Endothelial cell of umbilical vein (primary cell): Measurements from ENCODE around the gene TMEM132E. TPM values are rescaled to one million over a fixed set of nuclear protein-coding genes. Genes with fewer than 3 reads are reported as not detected.

Experiments used
- BruUV-seq: library from RNA; stranded (reverse); fragments of 400-500 nt; replicated peaks from 2 replicates; lab custom pipeline; 2021; lab: Mats Ljungman, UMichigan
- CTCF ChIA-PET: fragments of 300-600, 350-600 bp; sonication (Branson Sonifier 250); formaldehyde crosslinking; loops from one replicate; lab custom pipeline; 2021; ENCODE audit warnings: antibody characterized with exemption, inconsistent platforms; lab: Charles Lee
- POLR2A ChIA-PET: fragments of 300-600, 350-600 bp; sonication (Branson Sonifier 250); formaldehyde crosslinking; loops from one replicate; lab custom pipeline; 2021; ENCODE audit warnings: antibody characterized with exemption, inconsistent platforms; lab: Charles Lee
- DNase-seq: peaks from one replicate; pipeline ENCODE4 v3.0.0-alpha.2; 2011; ENCODE audit warnings: low read depth, low spot score
- FAIRE-seq: peaks from 2 replicates; lab custom pipeline; 2011; peaks lifted over from hg19 to GRCh38; lab: Jason Lieb, UNC
- H2AFZ ChIP-seq: 2 replicates; pipeline ENCODE4 v1.6.0; 2012; ENCODE audit warnings: low read depth, low read length, control low read depth, inconsistent platforms
- H3K27ac ChIP-seq: 2 replicates; pipeline ENCODE4 v1.5.1; 2011; ENCODE audit warnings: low read depth, mild to moderate bottlenecking, control low read depth, low read length, moderate library complexity; ENCODE audit not compliant: insufficient read depth
- H3K27me3 ChIP-seq, 2 experiments: 2 replicates each; pipeline versions ENCODE4 v1.6.0 to v1.6.1; 2011; ENCODE audit warnings: low read length in 2 of 2, mixed read lengths in 1 of 2; ENCODE audit not compliant: control insufficient read depth in 2 of 2, insufficient read depth in 2 of 2
- H3K36me3 ChIP-seq, 2 experiments: 2 replicates in 1 of 2; 3 replicates in 1 of 2; pipeline ENCODE4 v1.5.1; 2011; ENCODE audit warnings: low read length in 2 of 2, mild to moderate bottlenecking in 1 of 2, moderate library complexity in 1 of 2; ENCODE audit not compliant: control insufficient read depth in 2 of 2, insufficient read depth in 2 of 2; ENCODE audit errors: extremely low read depth in 1 of 2
- H3K4me1 ChIP-seq: 3 replicates; pipeline ENCODE4 v1.5.1; 2011; ENCODE audit warnings: mild to moderate bottlenecking, low read length; ENCODE audit not compliant: control insufficient read depth, insufficient read depth; ENCODE audit errors: extremely low read depth
- H3K4me2 ChIP-seq: 2 replicates; pipeline ENCODE4 v1.6.1; 2011; ENCODE audit warnings: low read length, control low read depth, mixed read lengths; ENCODE audit not compliant: insufficient read depth
- H3K4me3 ChIP-seq, 3 experiments: fragments of 200-600 bp in 1 of 3; sonication (generic), shearing (Covaris generic) in 1 of 3; replicated peaks in 1 of 3; 2 replicates each; pipeline ENCODE4 v1.5.1; 2011 to 2016; ENCODE audit warnings: control low read depth in 3 of 3, low read length in 3 of 3, mild to moderate bottlenecking in 2 of 3, inconsistent platforms in 1 of 3, low read depth in 1 of 3, moderate library complexity in 1 of 3; ENCODE audit not compliant: insufficient read depth in 1 of 3
- H3K79me2 ChIP-seq: 2 replicates; pipeline ENCODE4 v1.6.0; 2012; ENCODE audit warnings: low read length, inconsistent platforms; ENCODE audit not compliant: control insufficient read depth, insufficient read depth
- H3K9ac ChIP-seq: replicated peaks from 2 replicates; pipeline ENCODE3; 2011; ENCODE audit warnings: low read length, control low read depth; ENCODE audit not compliant: insufficient read depth; ENCODE audit errors: extremely low read depth
- H3K9me1 ChIP-seq: replicated peaks from 3 replicates; pipeline ENCODE4 v1.6.0; 2011; ENCODE audit warnings: mild to moderate bottlenecking, low read length; ENCODE audit not compliant: control insufficient read depth, insufficient read depth; ENCODE audit errors: extremely low read depth
- H3K9me3 ChIP-seq: replicated peaks from 2 replicates; pipeline ENCODE4 v1.5.1; 2012; ENCODE audit warnings: low read length, inconsistent platforms; ENCODE audit not compliant: control insufficient read depth, insufficient read depth
- H4K20me1 ChIP-seq: replicated peaks from 2 replicates; pipeline ENCODE3; 2011; ENCODE audit warnings: mild to moderate bottlenecking, low read length; ENCODE audit not compliant: control insufficient read depth, insufficient read depth; ENCODE audit errors: extremely low read depth
- CTCF ChIP-seq, 2 donors: IDR thresholded peaks; 1 replicate in 1 of 2; 2 replicates in 1 of 2; pipeline ENCODE4 v1.5.1; 2011; ENCODE audit warnings: low read length in 2 of 2, mild to moderate bottlenecking in 2 of 2, moderate library complexity in 2 of 2, control low read depth in 1 of 2, inconsistent platforms in 1 of 2, low read depth in 1 of 2; ENCODE audit not compliant: insufficient read depth in 1 of 2; ENCODE audit errors: extremely low read depth in 1 of 2
- EZH2 ChIP-seq: IDR thresholded peaks from 2 replicates; pipeline ENCODE4 v1.6.1; 2012; ENCODE audit warnings: borderline replicate concordance, low read depth, mild to moderate bottlenecking, moderate library complexity, low read length, inconsistent platforms; ENCODE audit not compliant: severe bottlenecking
- GATA2 ChIP-seq: IDR thresholded peaks from 2 replicates; pipeline ENCODE4 v1.7.0; 2011; ENCODE audit warnings: low read depth, mild to moderate bottlenecking, moderate library complexity, mixed read lengths, low read length; ENCODE audit not compliant: insufficient read length, insufficient read depth
- JUN ChIP-seq: IDR thresholded peaks from 2 replicates; pipeline ENCODE4 v1.6.1; 2011; ENCODE audit warnings: borderline replicate concordance, low read depth; ENCODE audit not compliant: insufficient read length, insufficient read depth
- POLR2AphosphoS5 ChIP-seq: IDR thresholded peaks from 2 replicates; pipeline ENCODE4 v1.6.1; 2012; ENCODE audit warnings: low read depth, mild to moderate bottlenecking, control low read depth, low read length, moderate library complexity; ENCODE audit not compliant: insufficient read depth
- dilution Hi-C: fragments of 300-500 bp; cut with MboI; formaldehyde crosslinking; loops from one replicate; pipeline ENCODE4 v1.15.0; 2019; ENCODE audit warnings: low sequenced_read_pairs; ENCODE audit not compliant: extremely low pct_ligation_motif_present
- intact Hi-C: fragments of 100-400 bp; cut with micrococcal nuclease; formaldehyde crosslinking; loops from one replicate; pipeline ENCODE4 v1.10.0; 2022
- polyA plus RNA-seq, 4 experiments: library from polyadenylated mRNA; depleted of rRNA in 3 of 4; stranded (reverse) in 3 of 4; unstranded in 1 of 4; fragments of >200 nt; gene quantifications; 2 replicates each; pipeline versions ENCODE4 v1.2.1 to v1.2.3, GENCODE V29; 2011 to 2012; ENCODE audit warnings: missing spikeins in 1 of 4
- total RNA-seq: library from RNA; stranded (reverse); gene quantifications from 2 replicates; pipeline ENCODE4 v1.2.3, GENCODE V29; 2021
- TF ChIP-seq, protein P1 (sequence below): IDR thresholded peaks from 2 replicates; pipeline ENCODE4 v1.6.1; 2011; ENCODE audit not compliant: insufficient read depth, insufficient read length

The TMEM132E gene
- total and polyA plus RNA-seq, 2 donors (not counting 3 experiments of a cell fraction or from before 2014, with no cell fraction given), result not detected

GRCh38 chr17:34567691-34568465 lies 11.5 kb upstream of the TMEM132E start:
- Histone ChIP-seq H3K36me3 (no peaks in the 10 kb centered on the region), H3K9me1 (no peaks in the 10 kb centered on the region), H3K4me3 (no peak overlapping the region), H4K20me1 (no peaks in the 10 kb centered on the region), H3K4me2 (no peak overlapping the region), H3K9ac (no peak overlapping the region), H3K27me3 (peaks cover 0 to 1% of the 10 kb centered on the region in 2 experiments), H3K4me1 (no peaks in the 10 kb centered on the region), H3K9me3 (no peaks in the 10 kb centered on the region), H2AFZ (no peak overlapping the region), H3K27ac (no peak overlapping the region), H3K79me2 (no peaks in the 10 kb centered on the region)
- dilution Hi-C loops, result no loop called here
- TF ChIP-seq POLR2AphosphoS5 (no peak), GATA2 (no peak), CTCF (IDR thresholded peaks at IDR 0.05; ENCODE audit: extremely low read depth in 1 of 2, insufficient read depth in 1 of 2, low read depth in 1 of 2, low read length in 2 of 2) (no peak), JUN (no peak), EZH2 (no peak)
- TF ChIP-seq, protein P1, sequence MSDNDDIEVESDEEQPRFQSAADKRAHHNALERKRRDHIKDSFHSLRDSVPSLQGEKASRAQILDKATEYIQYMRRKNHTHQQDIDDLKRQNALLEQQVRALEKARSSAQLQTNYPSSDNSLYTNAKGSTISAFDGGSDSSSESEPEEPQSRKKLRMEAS, result no peak
- no TSS peak for BruUV-seq
- no peak for DNase-seq
- POLR2A ChIA-PET, result no interaction called here
- intact Hi-C loops, result no loop called here
- CTCF ChIA-PET, result no interaction called here
- no peak for FAIRE-seq
